Progenitor cell of endocrine pancreas (in vitro differentiated cells): ENCODE data around the gene PITX2. TPM values are rescaled to one million over a fixed set of nuclear protein-coding genes. Genes with fewer than 3 reads are reported as not detected.
A peak's percentile ranks its signal among the peaks of the same experiment; 100 is the strongest.

Experiments used
- DNase-seq: peaks from one replicate; pipeline ENCODE4 v3.0.0; 2021; ENCODE audit warnings: low spot score; ENCODE audit not compliant: unreplicated experiment
- H3K27ac Mint-ChIP-seq: 2 replicates; pipeline ENCODE4 v1.8.0; 2021; ENCODE audit warnings: mild to moderate bottlenecking, moderate library complexity, mixed read lengths
- H3K27me3 Mint-ChIP-seq: 2 replicates; pipeline ENCODE4 v1.8.0; 2021; ENCODE audit warnings: mixed read lengths
- H3K36me3 Mint-ChIP-seq: 2 replicates; pipeline ENCODE4 v1.8.0; 2022; ENCODE audit warnings: mixed read lengths; ENCODE audit not compliant: insufficient read depth
- H3K4me1 Mint-ChIP-seq: 2 replicates; pipeline ENCODE4 v1.8.0; 2021; ENCODE audit warnings: low read depth, mixed read lengths
- H3K4me3 Mint-ChIP-seq: 2 replicates; pipeline ENCODE4 v1.8.0; 2021; ENCODE audit warnings: low read depth, mild to moderate bottlenecking, moderate library complexity, mixed read lengths
- H3K9me3 Mint-ChIP-seq: 2 replicates; pipeline ENCODE4 v1.8.0; 2021; ENCODE audit warnings: low read depth, mixed read lengths
- CTCF ChIP-seq: fragments of 200-600 bp; sonication (generic); IDR thresholded peaks from one replicate; pipeline ENCODE4 v1.5.0; 2021; ENCODE audit warnings: antibody characterized with exemption, mild to moderate bottlenecking; ENCODE audit not compliant: unreplicated experiment
- total RNA-seq: library from RNA; stranded (reverse); gene quantifications from 2 replicates; pipeline ENCODE4 v1.2.1, GENCODE V29; 2021

Gene PITX2
- total RNA-seq, 1 donor from 2014 or later, result 5.3 TPM

GRCh38 chr4:110639207-110640090 lies 16.6 kb upstream of the PITX2 start:
- Mint-ChIP-seq H3K36me3 (no peaks in the 10 kb centered on the region), H3K4me1 (peaks cover 36% of the 10 kb centered on the region), H3K4me3 (peak overlapping the region; percentile 9), H3K27me3 (peaks cover 93% of the 10 kb centered on the region), H3K27ac (peak overlapping the region; percentile 75), H3K9me3 (no peaks in the 10 kb centered on the region)
- no peak for DNase-seq
- no peak for TF ChIP-seq CTCF

- no peak overlapping the region for H3K27ac Mint-ChIP-seq
- no peak for DNase-seq
- TF ChIP-seq CTCF, result no peak
- H3K36me3 Mint-ChIP-seq, result no peaks in the 10 kb centered on the region
- peaks cover 38% of the 10 kb centered on the region for H3K4me1 Mint-ChIP-seq
- H3K4me3 Mint-ChIP-seq, result no peak overlapping the region
- H3K27me3 Mint-ChIP-seq, result peaks cover 94% of the 10 kb centered on the region
- no peaks in the 10 kb centered on the region for H3K9me3 Mint-ChIP-seq
Measured at GRCh38 chr4:110638089-110638746, 15.3 kb upstream of the PITX2 start.

GRCh38 chr4:110637408-110638088 lies 14.7 kb upstream of the PITX2 start:
- no peaks in the 10 kb centered on the region for H3K9me3 Mint-ChIP-seq
- DNase-seq, result no peak
- peaks cover 95% of the 10 kb centered on the region for H3K27me3 Mint-ChIP-seq
- peaks cover 38% of the 10 kb centered on the region for H3K4me1 Mint-ChIP-seq
- peak overlapping the region; percentile 67 for H3K4me3 Mint-ChIP-seq
- H3K27ac Mint-ChIP-seq, result peak overlapping the region; percentile 56
- TF ChIP-seq CTCF, result peak; percentile 30
- H3K36me3 Mint-ChIP-seq, result no peaks in the 10 kb centered on the region

- Mint-ChIP-seq H3K36me3 (no peaks in the 10 kb centered on the region), H3K27me3 (peaks cover 95% of the 10 kb centered on the region), H3K9me3 (no peaks in the 10 kb centered on the region), H3K4me3 (peak overlapping the region; percentile 67), H3K27ac (peak overlapping the region; percentile 75), H3K4me1 (peaks cover 39% of the 10 kb centered on the region)
- TF ChIP-seq CTCF, result no peak
- DNase-seq, result no peak
Measured at GRCh38 chr4:110636680-110637407, 14.0 kb upstream of the PITX2 start.
